ENCODE data around the gene PLK1.

DNA sequence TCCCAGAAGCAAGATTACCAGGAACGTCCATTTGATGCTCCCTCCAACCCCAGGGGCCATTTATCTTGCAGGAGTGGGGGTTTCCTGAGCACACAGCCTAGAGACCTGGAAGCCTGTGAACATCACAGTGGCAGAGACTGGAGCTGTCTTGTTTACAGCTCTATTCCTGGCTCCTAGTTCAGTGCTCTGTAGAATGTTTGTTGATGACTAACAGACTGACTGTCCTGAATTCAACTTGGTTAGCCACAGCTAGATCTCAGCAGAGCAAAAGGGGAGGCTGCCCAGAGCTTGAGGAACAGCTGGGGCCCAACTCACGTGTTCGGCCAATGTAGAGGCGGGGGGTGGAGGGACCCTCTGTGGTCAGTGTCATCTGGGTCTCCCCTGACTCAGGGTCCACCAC, 27.8 kb downstream of the PLK1 start:
- TF ChIP-seq POLR2A (IDR thresholded peaks at IDR 0.05) = no peak
- TF ChIP-seq, protein P1, sequence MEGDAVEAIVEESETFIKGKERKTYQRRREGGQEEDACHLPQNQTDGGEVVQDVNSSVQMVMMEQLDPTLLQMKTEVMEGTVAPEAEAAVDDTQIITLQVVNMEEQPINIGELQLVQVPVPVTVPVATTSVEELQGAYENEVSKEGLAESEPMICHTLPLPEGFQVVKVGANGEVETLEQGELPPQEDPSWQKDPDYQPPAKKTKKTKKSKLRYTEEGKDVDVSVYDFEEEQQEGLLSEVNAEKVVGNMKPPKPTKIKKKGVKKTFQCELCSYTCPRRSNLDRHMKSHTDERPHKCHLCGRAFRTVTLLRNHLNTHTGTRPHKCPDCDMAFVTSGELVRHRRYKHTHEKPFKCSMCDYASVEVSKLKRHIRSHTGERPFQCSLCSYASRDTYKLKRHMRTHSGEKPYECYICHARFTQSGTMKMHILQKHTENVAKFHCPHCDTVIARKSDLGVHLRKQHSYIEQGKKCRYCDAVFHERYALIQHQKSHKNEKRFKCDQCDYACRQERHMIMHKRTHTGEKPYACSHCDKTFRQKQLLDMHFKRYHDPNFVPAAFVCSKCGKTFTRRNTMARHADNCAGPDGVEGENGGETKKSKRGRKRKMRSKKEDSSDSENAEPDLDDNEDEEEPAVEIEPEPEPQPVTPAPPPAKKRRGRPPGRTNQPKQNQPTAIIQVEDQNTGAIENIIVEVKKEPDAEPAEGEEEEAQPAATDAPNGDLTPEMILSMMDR (IDR thresholded peaks at IDR 0.05) = no peak

Measured in thyroid gland (tissue), 4 donors.